Trophoblast cell (in vitro differentiated cells and primary cell): ENCODE results near the gene GRIK4.
A peak's percentile ranks its signal among the peaks of the same experiment; 100 is the strongest.

ENCODE experiments used
- DNase-seq, 2 donors: peaks; one replicate each; pipeline ENCODE4 v3.0.0-alpha.2; 2016
- H2AFZ ChIP-seq: 2 replicates; pipeline ENCODE4 v1.6.1; 2013; ENCODE audit warnings: low read length, moderate library complexity, mild to moderate bottlenecking; ENCODE audit not compliant: insufficient read depth, poor library complexity
- H2AK5ac ChIP-seq: 2 replicates; pipeline ENCODE4 v1.6.1; 2013; ENCODE audit warnings: mild to moderate bottlenecking, low read length
- H2BK120ac ChIP-seq: 2 replicates; pipeline ENCODE4 v1.6.1; 2013; ENCODE audit warnings: low read length, mild to moderate bottlenecking, moderate library complexity; ENCODE audit not compliant: insufficient read depth, poor library complexity
- H2BK12ac ChIP-seq: 2 replicates; pipeline ENCODE4 v1.6.1; 2013; ENCODE audit warnings: mild to moderate bottlenecking, low read length, moderate library complexity
- H2BK5ac ChIP-seq: 2 replicates; pipeline ENCODE4 v1.6.1; 2013; ENCODE audit warnings: low read length, low read depth, moderate library complexity, mild to moderate bottlenecking; ENCODE audit not compliant: poor library complexity
- H3K14ac ChIP-seq: 2 replicates; pipeline ENCODE4 v1.6.1; 2013; ENCODE audit warnings: mild to moderate bottlenecking, low read length
- H3K18ac ChIP-seq: 2 replicates; pipeline ENCODE4 v1.6.1; 2013; ENCODE audit warnings: mild to moderate bottlenecking, low read length
- H3K23ac ChIP-seq: 2 replicates; pipeline ENCODE4 v1.6.1; 2013; ENCODE audit warnings: low read length
- H3K27ac ChIP-seq: 2 replicates; pipeline ENCODE4 v1.5.1; 2013; ENCODE audit warnings: low read depth, mild to moderate bottlenecking, inconsistent platforms, low read length, moderate library complexity
- H3K27me3 ChIP-seq: 2 replicates; pipeline ENCODE4 v1.6.1; 2013; ENCODE audit warnings: inconsistent platforms, mild to moderate bottlenecking, low read length, moderate library complexity; ENCODE audit not compliant: insufficient read depth
- H3K36me3 ChIP-seq, 2 experiments: 1 replicate in 1 of 2; 2 replicates in 1 of 2; pipeline ENCODE4 v1.6.1; 2013; ENCODE audit warnings: low read length in 2 of 2, mild to moderate bottlenecking in 2 of 2, moderate library complexity in 1 of 2; ENCODE audit not compliant: insufficient read depth in 2 of 2, control insufficient read depth in 1 of 2
- H3K4ac ChIP-seq: 2 replicates; pipeline ENCODE4 v1.6.1; 2013; ENCODE audit warnings: low read depth, mild to moderate bottlenecking, low read length, moderate library complexity
- H3K4me1 ChIP-seq, 2 experiments: 1 replicate in 1 of 2; 2 replicates in 1 of 2; pipeline ENCODE4 v1.6.1; 2013; ENCODE audit warnings: low read length in 2 of 2, mild to moderate bottlenecking in 2 of 2, moderate library complexity in 1 of 2; ENCODE audit not compliant: insufficient read depth in 2 of 2, control insufficient read depth in 1 of 2
- H3K4me2 ChIP-seq: 2 replicates; pipeline ENCODE4 v1.6.1; 2013; ENCODE audit warnings: inconsistent platforms, mild to moderate bottlenecking, low read length, moderate library complexity
- H3K4me3 ChIP-seq: 2 replicates; pipeline ENCODE4 v1.5.1; 2013; ENCODE audit warnings: mild to moderate bottlenecking, low read depth, low read length, inconsistent platforms
- H3K79me1 ChIP-seq: one replicate; pipeline ENCODE4 v1.6.1; 2013; ENCODE audit warnings: low read length
- H3K79me2 ChIP-seq: 2 replicates; pipeline ENCODE4 v1.6.1; 2013; ENCODE audit warnings: low read length, mild to moderate bottlenecking; ENCODE audit not compliant: control insufficient read depth, insufficient read depth, poor library complexity
- H3K9ac ChIP-seq: 2 replicates; pipeline ENCODE4 v1.6.1; 2013; ENCODE audit warnings: mild to moderate bottlenecking, low read length
- H3K9me3 ChIP-seq: 2 replicates; pipeline ENCODE4 v1.6.1; 2013; ENCODE audit warnings: low read depth, mild to moderate bottlenecking, control low read depth, inconsistent platforms, low read length; ENCODE audit not compliant: insufficient read depth
- H4K12ac ChIP-seq: 2 replicates; pipeline ENCODE4 v1.6.1; 2013; ENCODE audit warnings: low read depth, mild to moderate bottlenecking, low read length, moderate library complexity
- H4K8ac ChIP-seq: 2 replicates; pipeline ENCODE4 v1.6.1; 2013; ENCODE audit warnings: low read depth, mild to moderate bottlenecking, low read length, moderate library complexity
- H4K91ac ChIP-seq: one replicate; pipeline ENCODE4 v1.6.1; 2013; ENCODE audit warnings: low read depth, mild to moderate bottlenecking, low read length, moderate library complexity
- WGBS: extraction: QIAGEN DNeasy Blood & Tissue Kit; methylation state at CpG from one replicate; pipeline ENCODE4 v1.1.7; 2013; ENCODE audit warnings: missing lambda C conversion rate; ENCODE audit not compliant: insufficient read length, insufficient coverage; ENCODE audit errors: extremely low coverage; 5-methylcytosine and 5-hydroxymethylcytosine counted together

The GRIK4 gene

DNA sequence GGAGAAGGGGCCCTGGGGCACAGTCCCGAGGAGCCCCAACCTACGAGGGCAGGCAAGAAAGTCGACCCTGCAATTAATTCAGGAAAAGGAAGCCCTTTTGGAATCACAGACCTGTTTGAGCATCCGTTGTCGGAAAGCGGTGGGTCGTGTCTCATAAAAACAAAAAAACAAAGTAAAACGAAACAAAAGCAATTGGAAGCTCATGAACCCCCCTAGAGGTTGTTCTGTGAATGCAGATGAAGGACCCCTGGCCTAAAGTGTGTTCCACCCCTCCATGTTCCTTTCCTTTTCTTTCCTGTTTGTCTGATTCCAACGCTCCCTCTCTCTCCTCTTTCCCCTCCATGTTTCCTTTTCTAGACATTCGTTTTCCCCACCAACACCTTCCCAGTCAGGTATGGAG, 203.7 kb downstream of the GRIK4 start:
- Histone ChIP-seq H2AFZ (no peak overlapping the region), H3K4me1 (peaks cover 6 to 7% of the 10 kb centered on the region in 2 experiments), H4K8ac (no peak overlapping the region), H3K79me2 (no peaks in the 10 kb centered on the region), H2BK5ac (no peak overlapping the region), H3K27me3 (no peaks in the 10 kb centered on the region), H3K18ac (no peak overlapping the region), H3K4ac (no peak overlapping the region), H2AK5ac (no peak overlapping the region), H2BK120ac (no peak overlapping the region), H3K23ac (no peak overlapping the region), H2BK12ac (no peak overlapping the region), H4K91ac (no peak overlapping the region), H3K36me3 (no peaks in the 10 kb centered on the region), H3K9me3 (no peaks in the 10 kb centered on the region), H3K14ac (no peak overlapping the region), H3K27ac (no peak overlapping the region), H3K9ac (no peak overlapping the region), H3K4me3 (no peak overlapping the region), H3K4me2 (no peak overlapping the region), H3K79me1 (no peaks in the 10 kb centered on the region), H4K12ac (no peak overlapping the region)
- no CpG with 5 or more reads among the region's 10 CpGs for WGBS
- DNase-seq = peak in 1 of 2 donors; percentile 12

DNA sequence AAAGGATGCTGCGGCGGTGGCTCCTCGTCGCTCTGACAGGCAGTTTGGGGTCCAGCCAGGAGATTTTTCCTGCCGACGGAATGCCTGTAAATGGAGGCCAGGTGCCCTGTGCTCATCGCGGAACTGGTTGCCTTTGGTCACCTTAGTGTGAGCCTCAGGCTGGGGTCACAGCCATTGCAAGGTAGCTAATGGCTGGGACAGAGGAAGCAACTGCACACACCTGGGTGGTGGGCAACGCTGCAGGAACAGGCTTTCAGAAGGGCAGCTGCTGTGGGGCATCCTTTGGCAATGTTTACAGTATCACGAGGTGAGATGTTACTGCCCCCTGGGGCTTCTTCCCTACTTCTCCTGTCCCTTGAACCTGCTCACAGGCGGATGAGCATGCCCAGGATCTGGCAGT, 205.5 kb downstream of the GRIK4 start:
- Histone ChIP-seq H3K18ac (no peak overlapping the region), H3K36me3 (no peaks in the 10 kb centered on the region), H3K9me3 (no peaks in the 10 kb centered on the region), H4K12ac (no peak overlapping the region), H2BK5ac (no peak overlapping the region), H3K4me3 (no peak overlapping the region), H3K23ac (no peak overlapping the region), H2AK5ac (no peak overlapping the region), H3K27me3 (no peaks in the 10 kb centered on the region), H2AFZ (no peak overlapping the region), H3K4ac (no peak overlapping the region), H3K27ac (no peak overlapping the region), H3K9ac (no peak overlapping the region), H4K8ac (no peak overlapping the region), H3K79me1 (no peaks in the 10 kb centered on the region), H3K4me1 (no peaks in the 10 kb centered on the region), H4K91ac (no peak overlapping the region), H3K4me2 (no peak overlapping the region), H3K14ac (no peak overlapping the region), H3K79me2 (no peaks in the 10 kb centered on the region), H2BK12ac (no peak overlapping the region), H2BK120ac (no peak overlapping the region)
- WGBS = no CpG with 5 or more reads among the region's 11 CpGs
- DNase-seq = no peak

DNA sequence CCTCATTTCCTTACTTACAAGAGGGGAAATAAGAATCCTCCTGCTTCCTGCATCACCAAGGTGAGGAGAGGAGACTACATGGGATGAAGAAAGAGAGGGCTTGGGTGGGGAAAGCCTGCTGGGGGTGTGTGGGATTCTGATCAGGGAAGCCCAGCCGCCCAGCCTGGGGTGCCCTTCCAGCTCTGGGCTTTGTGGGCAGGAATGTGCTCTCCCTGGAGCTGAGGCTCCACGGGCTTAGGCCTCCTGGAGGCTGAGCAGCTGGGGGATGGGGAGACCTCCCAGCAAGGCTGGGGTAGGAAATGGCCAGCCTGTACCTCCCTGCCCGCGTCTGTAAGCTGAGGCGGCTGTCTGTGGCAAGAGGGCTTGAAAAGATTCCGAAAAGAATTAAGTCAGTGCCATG, 206.1 kb downstream of the GRIK4 start:
- Histone ChIP-seq H3K27me3 (no peaks in the 10 kb centered on the region), H3K27ac (no peak overlapping the region), H3K36me3 (no peaks in the 10 kb centered on the region), H3K23ac (no peak overlapping the region), H2BK120ac (no peak overlapping the region), H3K9ac (no peak overlapping the region), H2BK5ac (no peak overlapping the region), H3K79me2 (no peaks in the 10 kb centered on the region), H3K18ac (no peak overlapping the region), H3K9me3 (no peaks in the 10 kb centered on the region), H4K91ac (no peak overlapping the region), H3K4ac (no peak overlapping the region), H3K4me3 (no peak overlapping the region), H3K79me1 (no peaks in the 10 kb centered on the region), H2BK12ac (no peak overlapping the region), H4K12ac (no peak overlapping the region), H3K4me2 (no peak overlapping the region), H3K14ac (no peak overlapping the region), H4K8ac (no peak overlapping the region), H3K4me1 (no peaks in the 10 kb centered on the region), H2AFZ (no peak overlapping the region), H2AK5ac (no peak overlapping the region)
- DNase-seq = no peak
- WGBS = no CpG with 5 or more reads among the region's 6 CpGs

DNA sequence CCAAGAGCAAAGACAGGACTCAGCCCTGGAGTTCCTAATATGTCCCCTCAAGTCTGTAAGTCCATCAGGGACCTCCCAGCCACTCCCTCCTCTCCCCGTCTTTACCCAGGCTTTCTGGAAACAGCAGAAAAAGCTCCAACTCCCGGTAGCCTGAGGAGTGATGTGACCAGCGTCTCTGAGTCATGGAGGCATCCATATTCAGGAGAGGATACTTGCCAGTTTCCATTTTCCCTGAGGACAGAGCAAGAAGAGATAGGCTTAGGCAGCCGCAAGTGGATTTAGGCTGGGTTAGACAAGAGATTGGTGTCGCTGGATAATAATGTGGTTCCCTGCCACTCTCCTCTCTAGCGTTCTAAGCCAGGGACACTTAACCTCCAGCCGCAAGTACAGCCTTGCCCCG, 206.6 kb downstream of the GRIK4 start:
- Histone ChIP-seq H3K79me2 (no peaks in the 10 kb centered on the region), H2BK5ac (no peak overlapping the region), H3K14ac (no peak overlapping the region), H2AK5ac (no peak overlapping the region), H3K9ac (no peak overlapping the region), H3K4me1 (no peaks in the 10 kb centered on the region), H2AFZ (no peak overlapping the region), H2BK12ac (no peak overlapping the region), H3K4me2 (no peak overlapping the region), H3K23ac (no peak overlapping the region), H2BK120ac (no peak overlapping the region), H3K4ac (no peak overlapping the region), H4K91ac (no peak overlapping the region), H3K36me3 (no peaks in the 10 kb centered on the region), H4K12ac (no peak overlapping the region), H4K8ac (no peak overlapping the region), H3K4me3 (no peak overlapping the region), H3K18ac (no peak overlapping the region), H3K27me3 (no peaks in the 10 kb centered on the region), H3K27ac (no peak overlapping the region), H3K79me1 (no peaks in the 10 kb centered on the region), H3K9me3 (no peaks in the 10 kb centered on the region)
- no peak for DNase-seq
- no CpG with 5 or more reads among the region's 8 CpGs for WGBS
